Measurements from ENCODE around the gene RACK1. TPM values are rescaled to one million over a fixed set of nuclear protein-coding genes. Genes with fewer than 3 reads are reported as not detected.
A peak's percentile ranks its signal among the peaks of the same experiment; 100 is the strongest.

Gene RACK1
- total and polyA plus RNA-seq, 4 donors = 310 to 2,255 (median 940) TPM

DNA sequence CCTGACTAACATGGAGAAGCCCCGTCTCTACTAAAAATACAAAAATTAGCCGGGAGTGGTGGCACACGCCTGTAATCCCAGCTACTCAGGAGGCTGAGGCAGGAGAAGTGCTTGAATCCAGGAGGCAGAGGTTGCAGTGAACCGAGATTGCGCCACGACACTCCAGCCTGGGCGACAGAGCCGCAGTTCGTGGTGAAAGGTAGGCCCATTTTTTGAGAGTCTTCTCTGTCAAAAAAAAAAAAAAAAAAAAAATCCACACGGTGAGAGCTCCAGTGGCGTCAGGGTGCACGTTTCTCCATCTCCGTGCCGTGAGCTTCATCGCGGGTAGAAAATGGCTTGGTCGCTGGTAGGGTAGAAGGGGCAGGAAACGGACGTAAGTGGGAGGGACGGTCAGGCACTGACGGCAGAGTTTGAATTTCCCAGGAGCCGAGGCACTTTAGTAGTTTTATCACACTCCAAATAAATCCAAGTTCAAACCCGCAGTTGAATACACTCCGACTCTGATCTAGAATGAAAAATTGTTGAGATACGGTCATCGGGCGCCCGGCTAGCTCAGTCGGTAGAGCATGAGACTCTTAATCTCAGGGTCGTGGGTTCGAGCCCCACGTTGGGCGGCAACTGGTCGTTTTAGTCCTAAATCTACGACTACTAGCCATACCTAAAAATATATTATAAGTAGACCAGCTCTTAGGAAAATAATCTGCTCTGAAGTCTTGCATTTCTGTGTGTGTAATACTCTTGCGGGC, 36.3 kb downstream of the RACK1 start:
- DNase-seq (ENCODE audit: low spot score) = peak; percentile 82
- Histone ChIP-seq H3K9me3 (ENCODE audit: control insufficient read depth in 4 of 4, low read length in 3 of 4) (no peaks in the 10 kb centered on the region), H3K27me3 (ENCODE audit: control insufficient read depth in 4 of 4, insufficient read depth in 4 of 4, low read length in 3 of 4) (no peaks in the 10 kb centered on the region), H3K4me3 (ENCODE audit: low read depth in 1 of 3, low read length in 3 of 3) (peak overlapping the region in 2 of 3 donors; percentile 36 to 49), H3K27ac (ENCODE audit: low read depth in 1 of 2, low read length in 2 of 2) (peak overlapping the region; percentile 35 to 54), H3K9ac (ENCODE audit: low read depth in 1 of 2, low read length in 2 of 2) (no peak overlapping the region), H3K36me3 (ENCODE audit: control insufficient read depth in 4 of 4, insufficient read depth in 3 of 4, low read depth in 1 of 4, low read length in 3 of 4) (no peaks in the 10 kb centered on the region), H3K4me1 (ENCODE audit: control insufficient read depth in 4 of 4, insufficient read depth in 4 of 4, low read length in 3 of 4) (peaks cover 12 to 37% (median 26%) of the 10 kb centered on the region in 4 donors)
- TF ChIP-seq FOXA1 (IDR thresholded peaks at IDR 0.05) (no peak), FOXA2 (IDR thresholded peaks at IDR 0.05) (no peak), HNF4A (conservative IDR thresholded peaks at IDR 0.05) (peak in 1 of 2 donors; percentile 4), GABPA (IDR thresholded peaks at IDR 0.05 in 1 of 2, conservative IDR thresholded peaks at IDR 0.05 in 1 of 2) (peak in 1 of 2 donors; percentile 35), EGR1 (IDR thresholded peaks at IDR 0.05; ENCODE audit: low read depth in 2 of 2) (peak in 1 of 2 donors; percentile 22)
- TF ChIP-seq, protein P1, sequence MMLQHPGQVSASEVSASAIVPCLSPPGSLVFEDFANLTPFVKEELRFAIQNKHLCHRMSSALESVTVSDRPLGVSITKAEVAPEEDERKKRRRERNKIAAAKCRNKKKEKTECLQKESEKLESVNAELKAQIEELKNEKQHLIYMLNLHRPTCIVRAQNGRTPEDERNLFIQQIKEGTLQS (IDR thresholded peaks at IDR 0.05) = peak; percentile 98
- TF ChIP-seq, protein P2, sequence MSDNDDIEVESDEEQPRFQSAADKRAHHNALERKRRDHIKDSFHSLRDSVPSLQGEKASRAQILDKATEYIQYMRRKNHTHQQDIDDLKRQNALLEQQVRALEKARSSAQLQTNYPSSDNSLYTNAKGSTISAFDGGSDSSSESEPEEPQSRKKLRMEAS (IDR thresholded peaks at IDR 0.05) = peak; percentile 47
- 4% methylated on average over 36 of the region's 36 CpGs for WGBS

DNA sequence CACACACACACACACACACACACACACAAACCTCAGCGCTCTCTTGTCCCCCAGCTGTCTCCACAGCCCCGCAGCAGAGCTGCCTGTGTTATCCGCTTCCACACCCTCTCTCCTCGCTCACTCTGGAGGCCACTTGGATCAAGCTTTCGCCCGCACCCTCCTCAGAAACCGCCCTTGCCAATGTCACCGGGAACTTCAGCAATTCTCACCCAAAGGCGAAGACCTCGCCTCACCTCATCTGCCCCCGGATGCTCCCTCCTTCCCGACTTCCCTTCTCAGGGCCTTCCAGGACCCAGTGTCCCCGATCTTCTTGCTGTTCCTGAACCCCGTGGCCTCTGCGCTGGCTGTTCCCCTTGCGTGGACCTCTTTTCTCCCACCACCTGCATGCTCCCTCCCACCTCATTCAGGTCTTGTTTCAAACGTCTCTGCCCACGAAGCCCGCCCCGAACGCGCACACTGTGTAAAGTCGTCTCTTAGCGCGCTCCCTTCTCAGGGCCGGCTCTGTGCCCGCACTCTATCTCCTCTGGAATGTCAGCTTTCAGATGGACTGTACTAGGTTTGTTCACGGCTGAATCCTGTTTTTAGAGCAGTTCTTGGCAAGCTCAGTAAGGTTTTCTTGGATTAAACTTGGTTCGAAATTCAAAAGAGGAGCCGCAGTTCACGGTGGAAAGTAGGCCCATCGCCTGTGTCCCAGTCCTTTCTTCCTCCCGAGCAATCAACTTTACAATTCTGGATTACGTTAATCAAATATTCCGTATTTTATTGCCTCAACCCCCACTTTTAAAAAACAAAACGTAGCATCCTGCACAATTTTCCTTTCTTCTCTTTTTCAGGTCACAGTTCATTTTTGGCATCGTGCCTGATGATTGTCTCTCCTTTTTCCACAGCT, 37.7 kb downstream of the RACK1 start:
- TF ChIP-seq RXRA (IDR thresholded peaks at IDR 0.05) = no peak
- no peak for TF ChIP-seq SP1 (IDR thresholded peaks at IDR 0.05)
- TF ChIP-seq, protein P3, sequence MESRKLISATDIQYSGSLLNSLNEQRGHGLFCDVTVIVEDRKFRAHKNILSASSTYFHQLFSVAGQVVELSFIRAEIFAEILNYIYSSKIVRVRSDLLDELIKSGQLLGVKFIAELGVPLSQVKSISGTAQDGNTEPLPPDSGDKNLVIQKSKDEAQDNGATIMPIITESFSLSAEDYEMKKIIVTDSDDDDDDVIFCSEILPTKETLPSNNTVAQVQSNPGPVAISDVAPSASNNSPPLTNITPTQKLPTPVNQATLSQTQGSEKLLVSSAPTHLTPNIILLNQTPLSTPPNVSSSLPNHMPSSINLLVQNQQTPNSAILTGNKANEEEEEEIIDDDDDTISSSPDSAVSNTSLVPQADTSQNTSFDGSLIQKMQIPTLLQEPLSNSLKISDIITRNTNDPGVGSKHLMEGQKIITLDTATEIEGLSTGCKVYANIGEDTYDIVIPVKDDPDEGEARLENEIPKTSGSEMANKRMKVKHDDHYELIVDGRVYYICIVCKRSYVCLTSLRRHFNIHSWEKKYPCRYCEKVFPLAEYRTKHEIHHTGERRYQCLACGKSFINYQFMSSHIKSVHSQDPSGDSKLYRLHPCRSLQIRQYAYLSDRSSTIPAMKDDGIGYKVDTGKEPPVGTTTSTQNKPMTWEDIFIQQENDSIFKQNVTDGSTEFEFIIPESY (IDR thresholded peaks at IDR 0.05) = no peak
- TF ChIP-seq, protein P1 (IDR thresholded peaks at IDR 0.05) = no peak
- peak; percentile 10 for TF ChIP-seq NR2F2 (IDR thresholded peaks at IDR 0.05)
- no peak for TF ChIP-seq RAD21 (IDR thresholded peaks at IDR 0.05)
- TF ChIP-seq HNF4G (IDR thresholded peaks at IDR 0.05) = no peak
- TF ChIP-seq, protein P4, sequence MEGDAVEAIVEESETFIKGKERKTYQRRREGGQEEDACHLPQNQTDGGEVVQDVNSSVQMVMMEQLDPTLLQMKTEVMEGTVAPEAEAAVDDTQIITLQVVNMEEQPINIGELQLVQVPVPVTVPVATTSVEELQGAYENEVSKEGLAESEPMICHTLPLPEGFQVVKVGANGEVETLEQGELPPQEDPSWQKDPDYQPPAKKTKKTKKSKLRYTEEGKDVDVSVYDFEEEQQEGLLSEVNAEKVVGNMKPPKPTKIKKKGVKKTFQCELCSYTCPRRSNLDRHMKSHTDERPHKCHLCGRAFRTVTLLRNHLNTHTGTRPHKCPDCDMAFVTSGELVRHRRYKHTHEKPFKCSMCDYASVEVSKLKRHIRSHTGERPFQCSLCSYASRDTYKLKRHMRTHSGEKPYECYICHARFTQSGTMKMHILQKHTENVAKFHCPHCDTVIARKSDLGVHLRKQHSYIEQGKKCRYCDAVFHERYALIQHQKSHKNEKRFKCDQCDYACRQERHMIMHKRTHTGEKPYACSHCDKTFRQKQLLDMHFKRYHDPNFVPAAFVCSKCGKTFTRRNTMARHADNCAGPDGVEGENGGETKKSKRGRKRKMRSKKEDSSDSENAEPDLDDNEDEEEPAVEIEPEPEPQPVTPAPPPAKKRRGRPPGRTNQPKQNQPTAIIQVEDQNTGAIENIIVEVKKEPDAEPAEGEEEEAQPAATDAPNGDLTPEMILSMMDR (IDR thresholded peaks at IDR 0.05; ENCODE audit: low read depth, low read length, missing input control) = no peak
- Histone ChIP-seq H3K27ac (ENCODE audit: low read depth in 1 of 2, low read length in 2 of 2) (no peak overlapping the region), H3K36me3 (ENCODE audit: control insufficient read depth in 4 of 4, insufficient read depth in 3 of 4, low read depth in 1 of 4, low read length in 3 of 4) (no peaks in the 10 kb centered on the region), H3K4me3 (ENCODE audit: low read depth in 1 of 3, low read length in 3 of 3) (peak overlapping the region in 1 of 3 donors; percentile 25), H3K9me3 (ENCODE audit: control insufficient read depth in 4 of 4, low read length in 3 of 4) (no peaks in the 10 kb centered on the region), H3K4me1 (ENCODE audit: control insufficient read depth in 4 of 4, insufficient read depth in 4 of 4, low read length in 3 of 4) (peaks cover 12 to 37% (median 26%) of the 10 kb centered on the region in 4 donors), H3K9ac (ENCODE audit: low read depth in 1 of 2, low read length in 2 of 2) (no peak overlapping the region), H3K27me3 (ENCODE audit: control insufficient read depth in 4 of 4, insufficient read depth in 4 of 4, low read length in 3 of 4) (no peaks in the 10 kb centered on the region)
- no peak for DNase-seq (ENCODE audit: low spot score)
- 20% methylated on average over 37 of the region's 37 CpGs for WGBS

Data from liver (tissue), 9 donors.